Neuronal stem cell (in vitro differentiated cells): Measurements from ENCODE around the gene ACSM5.

Experiments
- DNase-seq: peaks from one replicate; pipeline ENCODE4 v3.0.0-alpha.2; 2013; ENCODE audit warnings: low spot score
- H2AFZ ChIP-seq: one replicate; pipeline ENCODE4 v1.6.1; 2013; ENCODE audit warnings: mild to moderate bottlenecking, low read length, inconsistent platforms
- H2AK5ac ChIP-seq: 2 replicates; pipeline ENCODE4 v1.6.1; 2013; ENCODE audit warnings: low read depth, mild to moderate bottlenecking, inconsistent platforms, low read length, moderate library complexity, mixed read lengths
- H2BK120ac ChIP-seq: 2 replicates; pipeline ENCODE4 v1.6.1; 2013; ENCODE audit warnings: low read depth, mild to moderate bottlenecking, inconsistent platforms, low read length, moderate library complexity, mixed read lengths
- H2BK12ac ChIP-seq: one replicate; pipeline ENCODE4 v1.6.1; 2013; ENCODE audit warnings: low read length, inconsistent platforms
- H2BK15ac ChIP-seq: 2 replicates; pipeline ENCODE4 v1.6.1; 2013; ENCODE audit warnings: mild to moderate bottlenecking, low read length, inconsistent platforms, mixed read lengths
- H2BK5ac ChIP-seq: one replicate; pipeline ENCODE4 v1.6.1; 2013; ENCODE audit warnings: inconsistent platforms, mild to moderate bottlenecking, low read length, moderate library complexity
- H3K14ac ChIP-seq: one replicate; pipeline ENCODE4 v1.6.1; 2013; ENCODE audit warnings: low read length, inconsistent platforms
- H3K18ac ChIP-seq: 2 replicates; pipeline ENCODE4 v1.6.1; 2013; ENCODE audit warnings: low read length, inconsistent platforms
- H3K23ac ChIP-seq: 2 replicates; pipeline ENCODE4 v1.6.1; 2013; ENCODE audit warnings: low read depth, mild to moderate bottlenecking, mixed read lengths, low read length, inconsistent platforms; ENCODE audit not compliant: poor library complexity
- H3K27ac ChIP-seq: replicated peaks from 3 replicates; pipeline ENCODE4 v1.5.1; 2013; ENCODE audit warnings: low read length, inconsistent platforms
- H3K27me3 ChIP-seq, 3 experiments: 2 replicates each; pipeline ENCODE4 v1.6.1; 2013; ENCODE audit warnings: low read length in 3 of 3, mild to moderate bottlenecking in 2 of 3, inconsistent platforms in 1 of 3, low read depth in 1 of 3, mixed read lengths in 1 of 3, moderate library complexity in 1 of 3; ENCODE audit not compliant: control insufficient read depth in 3 of 3, insufficient read depth in 3 of 3
- H3K36me3 ChIP-seq, 2 donors: replicated peaks in 1 of 2; 2 replicates each; pipeline ENCODE4 v1.6.1; 2013; ENCODE audit warnings: low read length in 2 of 2; ENCODE audit not compliant: control insufficient read depth in 2 of 2, insufficient read depth in 2 of 2
- H3K4ac ChIP-seq: 2 replicates; pipeline ENCODE4 v1.6.1; 2013; ENCODE audit warnings: inconsistent platforms, mild to moderate bottlenecking, low read length, moderate library complexity
- H3K4me1 ChIP-seq, 2 donors: 1 replicate in 1 of 2; 2 replicates in 1 of 2; pipeline ENCODE4 v1.6.1; 2013; ENCODE audit warnings: low read length in 2 of 2, low read depth in 1 of 2; ENCODE audit not compliant: control insufficient read depth in 2 of 2, insufficient read depth in 1 of 2
- H3K4me2 ChIP-seq: one replicate; pipeline ENCODE4 v1.6.1; 2013; ENCODE audit warnings: mild to moderate bottlenecking, low read length, inconsistent platforms; ENCODE audit not compliant: insufficient read depth, poor library complexity, severe bottlenecking
- H3K4me3 ChIP-seq, 2 donors: 2 replicates each; pipeline ENCODE4 v1.5.1; 2013; ENCODE audit warnings: low read length in 2 of 2, mild to moderate bottlenecking in 2 of 2, inconsistent platforms in 1 of 2, moderate library complexity in 1 of 2
- H3K79me1 ChIP-seq: one replicate; pipeline ENCODE4 v1.6.1; 2013; ENCODE audit warnings: low read depth, mild to moderate bottlenecking, inconsistent platforms, low read length, moderate library complexity
- H3K9ac ChIP-seq: one replicate; pipeline ENCODE4 v1.6.1; 2013; ENCODE audit warnings: mild to moderate bottlenecking, low read depth, low read length, inconsistent platforms; ENCODE audit not compliant: poor library complexity
- H3K9me3 ChIP-seq, 2 donors: replicated peaks in 1 of 2; 2 replicates each; pipeline versions ENCODE3 to v1.6.1; 2013; ENCODE audit warnings: low read length in 2 of 2, mild to moderate bottlenecking in 2 of 2, inconsistent platforms in 1 of 2, low read depth in 1 of 2, mixed read lengths in 1 of 2, moderate library complexity in 1 of 2; ENCODE audit not compliant: control insufficient read depth in 2 of 2, insufficient read depth in 1 of 2
- H4K8ac ChIP-seq: one replicate; pipeline ENCODE4 v1.6.1; 2013; ENCODE audit warnings: low read depth, mild to moderate bottlenecking, inconsistent platforms, low read length, moderate library complexity
- H4K91ac ChIP-seq: one replicate; pipeline ENCODE4 v1.6.1; 2013; ENCODE audit warnings: low read length, low read depth, mild to moderate bottlenecking, inconsistent platforms; ENCODE audit not compliant: poor library complexity
- WGBS, 2 donors: extraction: QIAGEN DNeasy Blood & Tissue Kit; methylation state at CpG; one replicate each; pipeline ENCODE4 v1.1.7; 2013; ENCODE audit warnings: missing lambda C conversion rate in 2 of 2, mixed read lengths in 1 of 2; ENCODE audit not compliant: insufficient read length in 2 of 2, insufficient replicate concordance in 1 of 2; ENCODE audit errors: extremely low coverage in 2 of 2; 5-methylcytosine and 5-hydroxymethylcytosine counted together

The ACSM5 gene

GRCh38 chr16:20399185-20399584, 10.1 kb upstream of the ACSM5 start:
- Histone ChIP-seq H2BK12ac (no peak overlapping the region), H2BK15ac (no peak overlapping the region), H3K4me2 (no peak overlapping the region), H2BK5ac (no peak overlapping the region), H3K9me3 (no peaks in the 10 kb centered on the region), H3K14ac (no peak overlapping the region), H3K18ac (no peak overlapping the region), H3K27ac (no peak overlapping the region), H4K8ac (no peak overlapping the region), H3K4ac (no peak overlapping the region), H3K4me1 (peaks cover 0 to 3% of the 10 kb centered on the region in 2 donors), H2AFZ (no peak overlapping the region), H3K4me3 (no peak overlapping the region), H3K23ac (no peak overlapping the region), H3K79me1 (no peaks in the 10 kb centered on the region), H3K27me3 (no peaks in the 10 kb centered on the region), H3K36me3 (no peaks in the 10 kb centered on the region), H2BK120ac (no peak overlapping the region), H4K91ac (no peak overlapping the region), H2AK5ac (no peak overlapping the region), H3K9ac (no peak overlapping the region)
- DNase-seq, result no peak
- no CpG with 5 or more reads among the region's 7 CpGs for WGBS, 2 donors

- H3K36me3 ChIP-seq, result no peaks in the 10 kb centered on the region
These were observed 8.3 kb upstream of the ACSM5 start for GRCh38 chr16:20401066-20401465.

GRCh38 chr16:20401475-20402016, 7.8 kb upstream of the ACSM5 start:
- no peak overlapping the region for H2BK120ac ChIP-seq
- no peaks in the 10 kb centered on the region for H3K79me1 ChIP-seq
- no peak overlapping the region for H3K4me3 ChIP-seq
- no peaks in the 10 kb centered on the region for H3K9me3 ChIP-seq
- no peak overlapping the region for H4K8ac ChIP-seq
- H3K23ac ChIP-seq, result no peak overlapping the region
- H3K4me1 ChIP-seq, result peaks cover 0 to 3% of the 10 kb centered on the region in 2 donors
- H3K4me2 ChIP-seq, result no peak overlapping the region
- no peak overlapping the region for H2AFZ ChIP-seq
- DNase-seq, result no peak
- no peak overlapping the region for H2AK5ac ChIP-seq
- H3K4ac ChIP-seq, result no peak overlapping the region
- no peak overlapping the region for H3K14ac ChIP-seq
- no peak overlapping the region for H3K9ac ChIP-seq
- no peak overlapping the region for H4K91ac ChIP-seq
- H2BK15ac ChIP-seq, result no peak overlapping the region
- no peak overlapping the region for H2BK12ac ChIP-seq
- H2BK5ac ChIP-seq, result no peak overlapping the region
- peak overlapping the region; percentile 23 for H3K18ac ChIP-seq
- H3K27me3 ChIP-seq, result no peaks in the 10 kb centered on the region
- no peaks in the 10 kb centered on the region for H3K36me3 ChIP-seq
- WGBS, 2 donors, result no CpG with 5 or more reads among the region's 8 CpGs
- no peak overlapping the region for H3K27ac ChIP-seq

More at GRCh38 chr16:20401066-20401465, 8.3 kb upstream of the ACSM5 start:
- H3K79me1 ChIP-seq, result no peaks in the 10 kb centered on the region
- no peak overlapping the region for H3K9ac ChIP-seq
- no peak overlapping the region for H4K8ac ChIP-seq
- no peak overlapping the region for H2AK5ac ChIP-seq
- no peak overlapping the region for H3K4ac ChIP-seq
- H3K9me3 ChIP-seq, result no peaks in the 10 kb centered on the region
- no peak overlapping the region for H3K27ac ChIP-seq
- DNase-seq, result no peak
- H3K4me3 ChIP-seq, result no peak overlapping the region
- no peak overlapping the region for H3K14ac ChIP-seq
- H2BK15ac ChIP-seq, result no peak overlapping the region
- peaks cover 0 to 3% of the 10 kb centered on the region in 2 donors for H3K4me1 ChIP-seq
- no peaks in the 10 kb centered on the region for H3K27me3 ChIP-seq
- H3K18ac ChIP-seq, result no peak overlapping the region
- no CpG with 5 or more reads among the region's 2 CpGs for WGBS, 2 donors
- H3K23ac ChIP-seq, result no peak overlapping the region
- no peak overlapping the region for H2AFZ ChIP-seq
- no peak overlapping the region for H4K91ac ChIP-seq
- no peak overlapping the region for H2BK5ac ChIP-seq
- H2BK120ac ChIP-seq, result no peak overlapping the region
- H2BK12ac ChIP-seq, result no peak overlapping the region
- H3K4me2 ChIP-seq, result no peak overlapping the region

GRCh38 chr16:20402651-20403050, 6.7 kb upstream of the ACSM5 start:
- Histone ChIP-seq H3K4ac (no peak overlapping the region), H3K4me2 (no peak overlapping the region), H4K91ac (no peak overlapping the region), H2BK15ac (no peak overlapping the region), H3K4me1 (peaks cover 0 to under 1% of the 10 kb centered on the region in 2 donors), H2BK5ac (no peak overlapping the region), H3K36me3 (no peaks in the 10 kb centered on the region), H2AK5ac (no peak overlapping the region), H4K8ac (no peak overlapping the region), H2AFZ (no peak overlapping the region), H3K9ac (no peak overlapping the region), H2BK12ac (no peak overlapping the region), H3K23ac (no peak overlapping the region), H3K14ac (no peak overlapping the region), H3K79me1 (no peaks in the 10 kb centered on the region), H2BK120ac (no peak overlapping the region), H3K18ac (peak overlapping the region; percentile 73), H3K4me3 (peak overlapping the region in 1 of 2 donors; percentile 64), H3K27me3 (no peaks in the 10 kb centered on the region), H3K27ac (no peak overlapping the region), H3K9me3 (no peaks in the 10 kb centered on the region)
- no peak for DNase-seq
- no CpG with 5 or more reads among the region's 2 CpGs for WGBS, 2 donors
